IMR-90 (cell line): Measurements from ENCODE around the gene IQSEC3.

ENCODE experiments used
- CEBPB ChIP-seq: IDR thresholded peaks from 2 replicates; pipeline ENCODE4 v1.6.1; 2012; ENCODE audit warnings: low read depth, low read length, improper control_type of control experiment
- FOS ChIP-seq: fragments of 150-350 bp; IDR thresholded peaks from 2 replicates; pipeline ENCODE4 v1.6.1; 2016; ENCODE audit warnings: low read depth, low read length
- MAFK ChIP-seq: IDR thresholded peaks from 2 replicates; pipeline ENCODE4 v1.6.1; 2012; ENCODE audit warnings: low read depth, low read length, improper control_type of control experiment
- MAZ ChIP-seq: IDR thresholded peaks from 2 replicates; pipeline ENCODE4 v1.6.1; 2012; ENCODE audit warnings: low read depth, mild to moderate bottlenecking, low read length, improper control_type of control experiment, moderate library complexity, borderline replicate concordance
- NFE2L2 ChIP-seq: fragments of 150-350 bp; IDR thresholded peaks from 2 replicates; pipeline ENCODE4 v1.6.1; 2016; ENCODE audit warnings: low read depth, mild to moderate bottlenecking, low read length
- POLR2A ChIP-seq: IDR thresholded peaks from 2 replicates; pipeline ENCODE4 v1.6.1; 2012; ENCODE audit warnings: mild to moderate bottlenecking, low read depth, low read length
- RAD21 ChIP-seq: IDR thresholded peaks from 2 replicates; pipeline ENCODE4 v1.6.1; 2012; ENCODE audit warnings: low read length, improper control_type of control experiment
- RCOR1 ChIP-seq: IDR thresholded peaks from 2 replicates; pipeline ENCODE4 v1.6.1; 2012; ENCODE audit warnings: mild to moderate bottlenecking, low read length, improper control_type of control experiment; ENCODE audit not compliant: insufficient replicate concordance
- RFX5 ChIP-seq: IDR thresholded peaks from 2 replicates; pipeline ENCODE4 v1.8.0; 2012; ENCODE audit warnings: low read depth, mild to moderate bottlenecking, low read length, moderate library complexity
- SMC3 ChIP-seq: fragments of 150-350 bp; IDR thresholded peaks from 2 replicates; pipeline ENCODE4 v1.6.1; 2016; ENCODE audit warnings: low read depth, mild to moderate bottlenecking, antibody characterized with exemption, low read length, moderate library complexity
- TF ChIP-seq, protein P1 (sequence below): fragments of 150-350 bp; IDR thresholded peaks from 2 replicates; pipeline ENCODE4 v1.6.1; 2017; ENCODE audit warnings: mild to moderate bottlenecking, antibody characterized with exemption, low read length, low read depth
- TF ChIP-seq, protein P2 (sequence below): conservative IDR thresholded peaks from 2 replicates; pipeline ENCODE4 v1.5.1; 2012; ENCODE audit warnings: mild to moderate bottlenecking, low read depth, low read length, improper control_type of control experiment
- TF ChIP-seq, protein P3 (sequence below): fragments of 150-350 bp; IDR thresholded peaks from 2 replicates; pipeline ENCODE4 v1.6.1; 2016; ENCODE audit warnings: low read depth, mild to moderate bottlenecking, low read length, moderate library complexity, borderline replicate concordance

DNA sequence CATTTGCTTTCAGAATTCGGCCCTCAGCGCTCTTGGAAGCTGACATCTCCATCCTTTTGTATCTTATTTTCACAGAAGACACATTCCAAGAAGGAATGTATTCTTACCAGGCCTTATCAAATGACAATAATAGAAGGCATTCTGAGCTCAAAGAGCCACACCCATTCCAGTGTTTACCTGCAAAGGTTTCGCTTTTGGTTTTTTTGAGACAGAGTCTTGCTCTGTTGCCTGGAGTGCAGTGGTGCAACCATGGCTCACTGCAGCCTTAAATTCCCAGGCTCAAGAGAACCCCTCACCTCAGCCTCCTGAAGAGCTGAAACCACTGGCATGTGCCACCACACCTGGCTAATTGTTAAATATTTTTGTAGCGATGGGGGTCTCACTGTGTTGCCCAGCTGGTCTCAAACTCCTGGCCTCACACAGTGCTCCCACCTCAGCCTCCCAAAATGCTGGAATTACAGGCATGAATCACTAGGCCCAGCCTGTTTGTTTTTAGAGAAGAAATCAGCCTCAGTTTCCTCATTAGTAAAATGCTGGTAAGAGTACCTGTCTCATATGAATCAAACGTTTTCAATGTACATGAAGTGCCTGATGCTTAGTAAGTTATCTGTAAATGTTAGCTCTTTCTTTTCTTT is 78.2 kb downstream of the IQSEC3 start:
- TF ChIP-seq, protein P1, sequence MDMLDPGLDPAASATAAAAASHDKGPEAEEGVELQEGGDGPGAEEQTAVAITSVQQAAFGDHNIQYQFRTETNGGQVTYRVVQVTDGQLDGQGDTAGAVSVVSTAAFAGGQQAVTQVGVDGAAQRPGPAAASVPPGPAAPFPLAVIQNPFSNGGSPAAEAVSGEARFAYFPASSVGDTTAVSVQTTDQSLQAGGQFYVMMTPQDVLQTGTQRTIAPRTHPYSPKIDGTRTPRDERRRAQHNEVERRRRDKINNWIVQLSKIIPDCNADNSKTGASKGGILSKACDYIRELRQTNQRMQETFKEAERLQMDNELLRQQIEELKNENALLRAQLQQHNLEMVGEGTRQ: no peak
- TF ChIP-seq, protein P2, sequence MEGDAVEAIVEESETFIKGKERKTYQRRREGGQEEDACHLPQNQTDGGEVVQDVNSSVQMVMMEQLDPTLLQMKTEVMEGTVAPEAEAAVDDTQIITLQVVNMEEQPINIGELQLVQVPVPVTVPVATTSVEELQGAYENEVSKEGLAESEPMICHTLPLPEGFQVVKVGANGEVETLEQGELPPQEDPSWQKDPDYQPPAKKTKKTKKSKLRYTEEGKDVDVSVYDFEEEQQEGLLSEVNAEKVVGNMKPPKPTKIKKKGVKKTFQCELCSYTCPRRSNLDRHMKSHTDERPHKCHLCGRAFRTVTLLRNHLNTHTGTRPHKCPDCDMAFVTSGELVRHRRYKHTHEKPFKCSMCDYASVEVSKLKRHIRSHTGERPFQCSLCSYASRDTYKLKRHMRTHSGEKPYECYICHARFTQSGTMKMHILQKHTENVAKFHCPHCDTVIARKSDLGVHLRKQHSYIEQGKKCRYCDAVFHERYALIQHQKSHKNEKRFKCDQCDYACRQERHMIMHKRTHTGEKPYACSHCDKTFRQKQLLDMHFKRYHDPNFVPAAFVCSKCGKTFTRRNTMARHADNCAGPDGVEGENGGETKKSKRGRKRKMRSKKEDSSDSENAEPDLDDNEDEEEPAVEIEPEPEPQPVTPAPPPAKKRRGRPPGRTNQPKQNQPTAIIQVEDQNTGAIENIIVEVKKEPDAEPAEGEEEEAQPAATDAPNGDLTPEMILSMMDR: no peak
- TF ChIP-seq POLR2A: no peak
- TF ChIP-seq MAZ: no peak
- no peak for TF ChIP-seq RAD21
- no peak for TF ChIP-seq MAFK
- no peak for TF ChIP-seq RFX5
- TF ChIP-seq, protein P3, sequence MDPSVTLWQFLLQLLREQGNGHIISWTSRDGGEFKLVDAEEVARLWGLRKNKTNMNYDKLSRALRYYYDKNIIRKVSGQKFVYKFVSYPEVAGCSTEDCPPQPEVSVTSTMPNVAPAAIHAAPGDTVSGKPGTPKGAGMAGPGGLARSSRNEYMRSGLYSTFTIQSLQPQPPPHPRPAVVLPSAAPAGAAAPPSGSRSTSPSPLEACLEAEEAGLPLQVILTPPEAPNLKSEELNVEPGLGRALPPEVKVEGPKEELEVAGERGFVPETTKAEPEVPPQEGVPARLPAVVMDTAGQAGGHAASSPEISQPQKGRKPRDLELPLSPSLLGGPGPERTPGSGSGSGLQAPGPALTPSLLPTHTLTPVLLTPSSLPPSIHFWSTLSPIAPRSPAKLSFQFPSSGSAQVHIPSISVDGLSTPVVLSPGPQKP: no peak
- no peak for TF ChIP-seq NFE2L2
- TF ChIP-seq FOS: no peak
- no peak for TF ChIP-seq RCOR1
- TF ChIP-seq SMC3: no peak
- TF ChIP-seq CEBPB: no peak
